GM21381 (cell line): ENCODE results near the gene FANK1.
A peak's percentile ranks its signal among the peaks of the same experiment; 100 is the strongest.
"Not testable (repeated sequence)": the region's sequence is repeated elsewhere in the genome, so short reads cannot be mapped to it uniquely, and the experiment has no call there.

ENCODE experiments used
- ATAC-seq: cut with Tn5 transposase; IDR thresholded peaks from one replicate; pipeline ENCODE4 v1.9.1; 2021; ENCODE audit warnings: mild to moderate bottlenecking, moderate library complexity; ENCODE audit not compliant: unreplicated experiment

The FANK1 gene

GRCh38 chr10:125886914-125887512, 9.4 kb upstream of the FANK1 start:
- ATAC-seq = no peak

GRCh38 chr10:125889441-125889840, 6.9 kb upstream of the FANK1 start:
- not testable (repeated sequence) for ATAC-seq

GRCh38 chr10:125892402-125892801, 4.0 kb upstream of the FANK1 start:
- not testable (repeated sequence) for ATAC-seq

- not testable (repeated sequence) for ATAC-seq
Measured at GRCh38 chr10:125894176-125894575, 2.2 kb upstream of the FANK1 start.

GRCh38 chr10:125895130-125896087, 955 bp upstream of the FANK1 start:
- peak; percentile 42 for ATAC-seq

- not testable (repeated sequence) for ATAC-seq
Measured at GRCh38 chr10:125897317-125897716, 953 bp downstream of the FANK1 start.

GRCh38 chr10:125900963-125901362, 4.6 kb downstream of the FANK1 start:
- ATAC-seq = not testable (repeated sequence)

GRCh38 chr10:125903135-125903640, 6.8 kb downstream of the FANK1 start:
- not testable (repeated sequence) for ATAC-seq

- ATAC-seq = not testable (repeated sequence)
Measured at GRCh38 chr10:125905069-125905994, 9.0 kb downstream of the FANK1 start.

- ATAC-seq = not testable (repeated sequence)
Measured at GRCh38 chr10:125907598-125907997, 11.2 kb downstream of the FANK1 start.

- not testable (repeated sequence) for ATAC-seq
Measured at GRCh38 chr10:125908813-125909212, 12.4 kb downstream of the FANK1 start.

- not testable (repeated sequence) for ATAC-seq
Measured at GRCh38 chr10:125909491-125909890, 13.1 kb downstream of the FANK1 start.

- ATAC-seq = no peak
Measured at GRCh38 chr10:125911145-125911544, 14.8 kb downstream of the FANK1 start.

GRCh38 chr10:125911990-125912389, 15.6 kb downstream of the FANK1 start:
- ATAC-seq = no peak

- not testable (repeated sequence) for ATAC-seq
Measured at GRCh38 chr10:125913277-125913676, 16.9 kb downstream of the FANK1 start.

- ATAC-seq = no peak
Measured at GRCh38 chr10:125916977-125917376, 20.6 kb downstream of the FANK1 start.

GRCh38 chr10:125917704-125918361, 21.5 kb downstream of the FANK1 start:
- ATAC-seq = not testable (repeated sequence)

GRCh38 chr10:125921643-125922306, 25.4 kb downstream of the FANK1 start:
- not testable (repeated sequence) for ATAC-seq

- no peak for ATAC-seq
Measured at GRCh38 chr10:125925262-125925834, 29.0 kb downstream of the FANK1 start.
